Posterior vena cava (tissue), 2 donors: ENCODE data around the gene SIX3. TPM values are rescaled to one million over a fixed set of nuclear protein-coding genes. Genes with fewer than 3 reads are reported as not detected.

Experiments used
- DNase-seq: peaks from one replicate; pipeline ENCODE4 v3.0.0-alpha.2; 2020; ENCODE audit warnings: low spot score
- intact Hi-C, 2 donors: fragments of 100-400 bp; cut with DNase I; formaldehyde crosslinking; loops; one replicate each; pipeline versions ENCODE4 v1.14.1 to v1.14.2; 2022 to 2023
- total RNA-seq, 2 donors: library from RNA; stranded (reverse); fragmentation: NEBNext Ultra II Directional; extraction: Animal tissue kit (Norgen Biotek cat#: 25700); gene quantifications; one replicate each; pipeline ENCODE4 v1.2.1, GENCODE V29; 2021
- donor health status: DM: yes; HTN: yes; CAD: no.
- donor health status: DM: yes; HTN: yes; CAD: no.

SIX3 gene
- total RNA-seq, 2 donors from 2014 or later = not detected

DNA sequence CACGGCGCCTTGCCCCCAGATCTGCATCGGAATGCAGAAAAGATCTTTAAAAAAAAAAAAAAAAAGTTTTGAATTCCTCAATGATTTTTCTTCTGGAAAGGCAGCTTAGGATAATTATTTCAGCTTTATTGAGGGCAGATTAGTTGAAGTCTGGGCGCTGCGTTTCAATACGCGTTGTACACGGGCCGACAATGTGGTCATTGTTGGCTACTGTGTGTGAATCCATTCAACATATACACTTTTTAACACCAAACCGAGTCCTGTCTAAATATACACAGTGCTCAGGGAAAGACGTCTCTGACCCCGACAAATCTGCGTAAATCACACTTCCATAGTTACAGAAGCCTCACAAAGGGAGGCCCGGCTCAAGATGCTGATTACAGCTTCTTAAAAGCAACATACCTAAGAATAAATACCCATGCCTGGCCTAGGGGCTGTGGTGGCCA, 1.4 kb upstream of the SIX3 start:
- DNase-seq = no peak
- intact Hi-C loops = no loop called here

DNA sequence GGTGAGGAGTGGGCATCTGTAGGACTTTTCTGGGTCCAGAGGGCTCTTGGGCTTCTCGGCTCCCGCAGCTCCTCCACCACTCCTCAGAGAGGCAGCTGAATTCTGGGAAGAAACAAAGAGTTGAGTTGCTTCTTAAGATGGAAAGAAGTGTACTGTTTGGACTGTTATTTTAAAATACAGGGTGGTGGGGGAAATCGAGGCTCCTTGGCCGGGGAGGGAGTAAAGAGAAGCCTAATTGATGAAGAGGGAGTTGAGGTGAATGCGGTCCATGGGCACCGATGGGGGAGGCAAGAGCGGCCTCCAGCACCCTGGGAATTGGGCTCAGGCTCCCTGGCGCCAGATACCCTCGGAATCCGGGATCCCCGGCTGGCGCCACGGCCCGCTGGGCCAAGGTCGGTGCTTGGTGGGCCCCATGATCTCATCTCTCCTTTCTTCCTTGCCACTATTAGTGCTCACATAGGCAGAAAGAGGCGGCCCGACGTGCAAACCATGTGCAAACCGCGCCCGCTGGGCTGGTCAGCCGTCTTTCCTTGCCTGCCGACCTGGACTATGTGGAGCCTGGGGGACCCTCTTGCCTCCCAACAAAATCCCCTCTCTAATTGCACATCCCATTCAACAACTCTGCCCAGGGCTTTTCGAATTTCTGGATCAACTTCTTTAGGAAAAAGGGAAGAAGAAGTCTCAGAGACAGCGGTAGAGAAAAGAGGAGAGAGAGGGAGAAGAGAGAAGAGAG, 604 bp upstream of the SIX3 start:
- intact Hi-C loops = no loop called here
- DNase-seq = peak; percentile 78

DNA sequence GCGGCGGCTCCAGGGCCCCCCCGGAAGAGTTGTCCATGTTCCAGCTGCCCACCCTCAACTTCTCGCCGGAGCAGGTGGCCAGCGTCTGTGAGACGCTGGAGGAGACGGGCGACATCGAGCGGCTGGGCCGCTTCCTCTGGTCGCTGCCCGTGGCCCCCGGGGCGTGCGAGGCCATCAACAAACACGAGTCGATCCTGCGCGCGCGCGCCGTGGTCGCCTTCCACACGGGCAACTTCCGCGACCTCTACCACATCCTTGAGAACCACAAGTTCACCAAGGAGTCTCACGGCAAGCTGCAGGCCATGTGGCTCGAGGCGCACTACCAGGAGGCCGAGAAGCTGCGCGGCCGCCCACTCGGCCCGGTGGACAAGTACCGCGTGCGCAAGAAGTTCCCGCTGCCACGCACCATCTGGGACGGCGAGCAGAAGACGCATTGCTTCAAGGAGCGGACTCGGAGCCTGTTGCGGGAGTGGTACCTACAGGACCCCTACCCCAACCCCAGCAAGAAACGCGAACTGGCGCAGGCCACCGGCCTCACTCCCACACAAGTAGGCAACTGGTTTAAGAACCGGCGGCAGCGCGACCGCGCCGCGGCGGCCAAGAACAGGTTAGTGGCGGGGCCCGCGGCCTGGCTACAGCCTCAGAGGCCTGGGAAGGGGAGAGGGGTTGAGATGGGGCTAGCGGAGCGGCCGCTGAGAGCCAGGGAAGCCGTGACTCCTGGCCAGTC, 965 bp downstream of the SIX3 start:
- peak; percentile 80 for DNase-seq
- intact Hi-C loops = no loop called here

DNA sequence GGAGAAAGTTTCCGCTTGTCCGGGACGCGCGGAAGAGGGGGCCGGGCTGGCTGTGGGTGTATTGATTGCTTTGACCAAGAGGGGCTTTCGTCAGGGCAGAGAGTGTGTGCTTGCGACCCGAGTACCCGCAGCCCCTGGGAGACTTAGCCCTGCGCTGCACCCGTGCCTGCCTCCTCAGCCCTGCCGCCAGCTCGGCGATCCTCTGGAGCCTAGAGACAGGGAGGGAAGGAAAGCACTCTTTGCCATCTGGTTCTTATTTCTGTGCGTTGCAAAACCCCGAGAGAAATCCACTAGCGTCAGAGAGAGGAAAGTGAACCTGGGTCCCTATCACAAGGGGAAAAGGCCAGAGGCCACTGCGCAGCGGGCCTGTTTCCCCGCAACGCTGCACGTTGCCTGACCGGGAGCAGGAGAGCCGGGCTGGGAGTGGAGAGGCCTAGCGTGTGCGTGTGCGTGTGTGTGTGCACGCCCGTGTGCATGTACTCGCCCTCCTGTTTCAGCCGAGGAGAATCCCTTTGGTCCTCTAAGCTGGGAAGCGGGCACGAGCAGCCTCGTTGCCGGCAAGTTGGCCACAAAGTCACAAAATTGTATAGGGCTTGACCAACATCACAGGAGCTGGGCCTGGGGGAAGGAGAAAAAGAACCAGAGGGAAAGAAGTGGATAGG, 1.7 kb downstream of the SIX3 start:
- DNase-seq = peak; percentile 61
- intact Hi-C loops = no loop called here

DNA sequence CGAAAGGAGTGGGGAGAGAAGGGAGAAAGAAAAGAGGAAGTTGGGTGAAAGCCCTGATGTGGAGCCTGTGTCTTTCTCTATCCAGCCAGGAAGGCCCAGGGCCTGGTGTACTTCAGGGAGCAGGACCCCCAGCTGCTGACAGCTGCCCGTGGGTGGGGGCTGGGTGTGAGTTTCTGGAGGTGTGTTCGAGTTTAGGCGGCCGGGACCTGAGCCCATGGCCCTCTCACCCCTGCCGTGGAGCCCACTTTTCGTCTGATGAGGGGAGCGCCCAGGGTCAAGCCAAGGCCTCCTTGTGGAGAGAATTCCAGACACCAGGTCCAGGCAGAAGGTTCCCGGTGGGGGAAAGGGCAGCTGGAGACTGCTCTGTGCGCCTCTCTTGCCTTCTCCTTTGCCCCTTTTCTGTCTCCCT, 2.2 kb downstream of the SIX3 start:
- peak; percentile 61 for DNase-seq
- intact Hi-C loops = no loop called here

DNA sequence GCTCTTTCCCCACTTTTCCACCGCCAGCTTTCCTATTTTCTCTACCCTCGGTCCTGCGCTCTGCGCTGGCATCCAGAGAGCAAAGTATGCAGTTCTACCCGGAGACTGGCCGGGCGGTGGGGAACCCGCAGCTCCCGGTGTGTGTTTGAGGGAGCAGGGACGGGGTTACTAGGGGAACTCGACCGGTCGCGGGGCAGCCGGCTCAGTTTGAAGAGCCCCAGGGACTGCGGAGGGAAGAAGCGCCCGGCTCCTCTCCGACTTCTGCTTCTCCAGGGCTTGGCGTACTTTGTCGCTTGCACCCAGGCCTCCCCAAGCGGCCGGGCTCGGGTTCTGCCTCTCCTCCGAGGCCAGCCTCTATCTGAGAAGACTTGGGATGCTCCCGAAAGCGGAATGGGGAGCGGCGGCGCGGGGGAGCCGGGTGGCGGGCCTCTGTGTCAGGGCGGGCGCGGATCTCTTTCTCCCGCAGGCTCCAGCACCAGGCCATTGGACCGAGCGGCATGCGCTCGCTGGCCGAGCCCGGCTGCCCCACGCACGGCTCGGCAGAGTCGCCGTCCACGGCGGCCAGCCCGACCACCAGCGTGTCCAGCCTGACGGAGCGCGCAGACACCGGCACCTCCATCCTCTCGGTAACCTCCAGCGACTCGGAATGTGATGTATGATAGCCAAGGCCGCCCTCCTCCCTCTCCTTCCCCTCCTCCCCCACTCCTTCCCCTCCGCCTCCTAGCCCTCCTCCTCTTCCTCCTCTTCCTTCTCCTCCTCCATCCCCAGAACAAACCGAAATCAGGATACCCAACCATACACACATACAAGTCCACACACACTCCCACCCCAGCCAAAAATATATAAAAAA, 2.8 kb downstream of the SIX3 start:
- peak; percentile 82 for DNase-seq
- intact Hi-C loops = no loop called here

DNA sequence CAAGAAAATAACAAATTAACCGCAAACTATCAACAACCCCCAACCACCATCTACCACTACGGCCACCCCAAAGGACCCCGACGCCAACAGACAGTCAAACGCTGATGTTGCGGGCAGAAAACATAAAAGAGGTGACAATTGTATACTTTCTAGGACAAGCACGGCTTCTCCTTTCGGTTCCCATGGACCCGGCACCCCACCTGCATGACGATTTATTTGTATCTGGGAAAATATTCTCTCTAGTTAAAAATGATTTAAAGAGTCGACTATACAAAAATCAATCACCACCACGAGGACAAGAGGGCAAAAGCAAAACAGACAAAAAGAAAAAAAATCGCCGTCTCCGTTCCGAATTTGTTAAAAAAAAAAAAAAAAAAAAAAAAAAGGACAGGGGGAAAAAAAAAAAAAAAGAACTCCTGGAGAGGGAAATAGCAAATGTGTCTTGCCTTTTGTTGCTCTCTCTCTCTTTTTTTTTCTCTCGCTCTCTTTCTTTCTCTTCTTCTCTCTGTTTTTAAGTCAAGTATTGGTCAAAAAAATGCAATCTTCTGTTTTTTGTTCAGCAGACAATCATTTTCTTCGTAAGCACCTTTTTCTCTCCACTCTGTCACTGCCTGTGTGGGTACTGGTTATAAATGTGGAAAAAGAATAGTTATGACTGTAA, 3.6 kb downstream of the SIX3 start:
- intact Hi-C loops = loop anchor here in 1 of 2 donors (5.0 kb wide), 1 partner anchor 888 kb away; no protein-coding TSS in a partner anchor
- DNase-seq = peak; percentile 25

DNA sequence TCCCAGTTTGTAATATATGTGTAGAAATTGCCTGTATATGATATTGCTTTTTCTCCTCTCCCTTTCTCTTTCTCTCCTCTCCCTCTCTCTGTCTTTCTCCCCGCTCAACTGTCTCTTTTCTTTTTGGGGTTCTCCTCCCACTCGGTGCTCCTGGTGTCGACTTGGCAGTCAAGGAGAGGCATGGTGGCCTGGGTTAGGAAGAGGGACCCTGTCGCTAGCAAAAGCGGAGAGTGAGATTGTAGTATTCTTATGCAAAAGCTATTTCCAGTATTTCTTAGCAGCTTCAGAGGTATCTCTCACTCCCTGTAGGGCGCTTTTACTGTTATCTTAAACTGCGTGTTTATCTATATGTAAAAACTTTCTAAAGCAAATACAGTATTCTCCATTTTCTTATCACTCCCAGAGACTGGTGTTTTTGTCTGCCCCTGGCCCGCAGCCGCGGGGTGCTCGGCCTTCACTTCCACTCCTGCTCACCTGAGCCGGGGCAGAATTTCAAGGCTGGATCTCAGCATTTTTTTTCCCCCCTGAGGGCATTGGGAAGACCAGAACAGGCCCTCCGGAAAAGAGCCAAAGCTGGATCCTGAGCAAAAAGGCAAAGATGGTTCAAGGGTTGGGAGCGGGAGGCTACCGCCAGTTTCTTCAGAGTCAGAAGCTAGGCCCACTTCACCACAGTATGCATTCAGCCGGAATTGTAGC, 4.3 kb downstream of the SIX3 start:
- DNase-seq = peak; percentile 51
- intact Hi-C loops = loop anchor here in 1 of 2 donors (5.0 kb wide), 1 partner anchor 889 kb away; no protein-coding TSS in a partner anchor

DNA sequence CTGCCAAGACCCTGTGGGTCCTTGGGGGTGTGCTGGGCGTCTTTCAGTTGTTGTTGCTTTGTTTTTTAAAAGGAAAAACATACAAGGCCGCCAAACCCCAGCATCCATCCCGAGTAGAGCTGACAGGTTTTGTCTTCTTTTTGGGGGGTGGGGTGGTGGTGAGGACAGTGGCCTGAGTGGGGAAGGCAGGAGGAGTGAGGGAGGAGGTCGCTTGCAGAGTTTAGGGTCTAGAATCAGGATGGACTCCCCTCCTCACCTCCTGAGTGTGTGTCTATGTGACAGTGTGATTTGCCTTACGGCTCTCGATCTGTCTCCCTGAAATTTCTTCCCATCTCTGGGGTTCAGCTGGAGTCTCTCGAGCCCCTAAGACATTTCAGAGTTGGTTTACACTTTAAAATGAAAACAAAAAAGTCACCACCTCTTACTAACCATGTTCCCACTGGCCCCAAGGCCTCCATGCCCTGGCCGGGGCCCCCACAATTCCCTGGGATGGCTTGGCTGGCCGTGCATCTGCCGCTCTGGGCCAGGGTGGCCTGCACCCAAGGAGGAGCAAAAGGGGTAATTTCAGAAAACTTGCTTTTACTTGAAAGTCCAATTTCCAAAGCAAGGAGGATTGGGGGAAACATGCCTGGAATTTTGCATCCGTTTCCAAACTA, 5.0 kb downstream of the SIX3 start:
- DNase-seq = peak; percentile 44
- intact Hi-C loops = loop anchor here in 1 of 2 donors (5.0 kb wide), 1 partner anchor 889 kb away; no protein-coding TSS in a partner anchor

DNA sequence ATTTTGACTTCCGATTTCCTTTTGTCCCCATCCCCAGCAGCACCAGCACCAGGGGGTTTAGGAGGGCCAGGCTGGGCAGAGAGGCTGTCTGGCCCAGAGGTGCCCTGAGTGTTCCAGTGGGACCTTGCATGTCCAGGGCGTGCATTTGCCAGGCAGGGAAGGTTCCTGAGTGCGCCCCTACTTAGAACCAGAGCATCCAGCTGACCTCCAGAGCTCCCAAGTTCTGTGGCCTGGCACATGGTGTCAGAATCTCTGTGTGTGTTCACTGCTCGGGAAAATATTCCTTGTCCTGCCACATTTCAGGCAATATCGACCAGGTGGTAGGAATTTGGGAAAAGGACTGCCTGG, 5.5 kb downstream of the SIX3 start:
- intact Hi-C loops = loop anchor here in 1 of 2 donors (5.0 kb wide), 1 partner anchor 890 kb away; no protein-coding TSS in a partner anchor
- DNase-seq = peak; percentile 30

DNA sequence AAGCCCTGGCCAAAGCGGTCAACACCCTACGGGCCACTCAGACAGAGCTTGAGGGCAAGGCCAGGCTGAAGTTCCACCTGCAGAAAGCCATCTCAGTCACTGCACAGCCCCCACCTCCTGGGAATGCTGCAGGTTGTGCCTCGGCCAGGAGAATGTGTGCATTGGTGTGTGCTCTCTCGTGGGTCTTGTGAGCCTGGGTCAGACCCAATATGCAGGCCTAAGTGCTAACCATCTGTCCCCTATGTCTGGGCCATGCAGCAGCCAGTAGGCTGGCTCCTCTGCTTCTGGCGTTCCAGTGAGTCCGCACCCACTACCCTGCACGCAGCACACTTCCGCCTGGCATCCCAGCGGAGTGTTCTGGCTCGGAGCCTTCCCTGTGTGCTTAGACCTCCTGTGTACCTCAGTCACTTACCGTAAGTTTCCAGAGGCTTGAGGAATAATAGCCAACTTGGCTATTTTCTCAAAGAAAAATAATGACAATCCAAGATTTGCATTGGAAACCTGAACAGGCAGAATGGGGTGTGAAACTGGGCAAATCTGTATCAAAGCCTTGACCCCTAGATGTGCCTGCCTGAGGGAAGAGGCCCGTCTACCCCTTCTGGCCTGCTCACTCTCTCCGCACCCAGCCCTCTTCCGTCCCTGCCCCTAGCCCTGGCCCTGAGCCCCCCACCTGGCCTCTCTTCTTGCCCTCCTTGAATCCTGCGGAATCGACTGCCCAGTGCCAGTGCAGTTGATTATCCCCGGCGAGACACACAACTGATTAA, 7.2 kb downstream of the SIX3 start:
- peak; percentile 66 for DNase-seq
- intact Hi-C loops = loop anchor here in 1 of 2 donors (5.0 kb wide), 1 partner anchor 891 kb away; no protein-coding TSS in a partner anchor

DNA sequence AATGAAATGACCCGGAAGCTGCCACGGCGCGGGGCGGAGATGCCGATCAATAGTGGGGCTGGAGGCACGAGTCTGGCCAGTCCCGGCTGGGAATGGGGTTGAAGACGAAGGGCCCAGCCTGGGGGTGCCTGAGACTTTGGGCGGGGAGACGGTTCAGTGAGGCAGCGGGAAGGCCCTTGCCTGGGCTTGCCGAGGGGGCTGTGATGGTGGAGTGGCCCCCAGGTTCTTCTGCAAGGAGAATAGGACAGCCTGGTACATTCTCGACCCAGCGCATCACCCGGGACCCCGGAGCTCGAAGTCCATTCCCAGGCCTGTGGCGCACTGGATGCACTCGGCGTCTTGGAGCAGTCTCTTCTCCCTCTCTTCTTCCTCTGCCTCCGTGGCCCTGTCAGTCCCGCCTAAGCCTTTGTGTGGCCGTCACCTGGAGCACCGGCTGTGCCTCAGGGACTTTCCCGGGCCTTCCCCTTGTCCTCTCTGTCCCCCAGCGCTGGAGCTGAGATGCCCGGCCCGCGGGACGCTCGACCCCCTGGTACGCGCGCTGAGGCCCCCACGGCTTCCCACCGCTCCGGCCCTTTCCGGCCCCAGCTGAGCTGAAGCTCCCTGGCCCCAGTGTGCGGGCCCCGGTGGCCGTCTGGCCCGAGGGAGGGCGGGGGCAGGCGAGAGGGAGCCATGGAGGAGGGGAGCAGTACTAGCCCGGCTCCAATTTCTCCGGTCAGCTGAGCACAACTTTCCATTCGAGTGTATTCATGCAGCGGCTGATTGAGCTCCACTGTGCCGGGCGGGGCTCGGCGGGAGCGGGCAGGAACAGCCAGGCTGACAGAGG, 8.0 kb downstream of the SIX3 start:
- intact Hi-C loops = loop anchor here in 1 of 2 donors (5.0 to 10.0 kb wide), 2 partner anchors 465 to 892 kb away; no protein-coding TSS in a partner anchor
- peak; percentile 78 for DNase-seq

DNA sequence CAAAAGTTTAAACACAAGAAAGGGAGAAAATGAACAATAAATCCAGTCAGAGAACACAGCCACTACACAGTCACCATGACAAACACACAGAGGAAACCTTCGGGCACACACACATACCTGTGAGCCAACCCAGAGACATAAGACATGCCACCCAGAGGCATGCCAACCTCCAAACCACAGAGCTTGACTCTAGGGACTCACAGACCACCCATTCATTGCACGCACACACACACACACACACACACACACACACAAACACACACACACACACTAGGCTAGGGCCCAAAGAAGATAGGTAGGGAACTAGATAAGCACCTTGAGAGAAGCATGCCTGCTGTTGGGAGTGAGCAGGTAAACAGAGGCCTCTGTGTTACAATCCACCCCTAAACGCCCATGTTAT, 9.1 kb downstream of the SIX3 start:
- intact Hi-C loops = loop anchor here in 1 of 2 donors (10.0 kb wide), 1 partner anchor 466 kb away; no protein-coding TSS in a partner anchor

DNA sequence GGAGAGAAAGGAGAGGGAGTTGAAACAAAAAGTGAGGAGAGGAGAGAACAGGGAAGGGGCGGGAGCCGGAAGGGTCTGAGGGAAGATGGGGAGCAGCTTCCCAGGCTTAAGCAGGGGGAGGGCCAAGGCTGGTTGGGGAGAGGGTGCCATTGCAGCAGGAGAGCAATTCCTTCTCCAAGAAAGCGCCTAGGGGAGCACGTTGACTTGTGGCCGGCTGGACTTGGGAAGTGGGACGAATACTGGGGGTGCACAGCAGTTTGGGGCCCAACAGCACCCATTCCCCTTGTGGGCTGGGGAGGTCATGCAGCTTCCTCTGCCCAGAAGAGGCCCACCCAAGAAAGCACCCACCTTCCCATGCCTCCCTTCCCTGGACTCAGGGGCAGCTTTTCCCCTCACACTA, 9.6 kb downstream of the SIX3 start:
- no peak for DNase-seq
- intact Hi-C loops = loop anchor here in 1 of 2 donors (10.0 kb wide), 1 partner anchor 466 kb away; no protein-coding TSS in a partner anchor

More for the DNA sequence above, 9.1 kb downstream of the SIX3 start:
- DNase-seq = no peak

DNA sequence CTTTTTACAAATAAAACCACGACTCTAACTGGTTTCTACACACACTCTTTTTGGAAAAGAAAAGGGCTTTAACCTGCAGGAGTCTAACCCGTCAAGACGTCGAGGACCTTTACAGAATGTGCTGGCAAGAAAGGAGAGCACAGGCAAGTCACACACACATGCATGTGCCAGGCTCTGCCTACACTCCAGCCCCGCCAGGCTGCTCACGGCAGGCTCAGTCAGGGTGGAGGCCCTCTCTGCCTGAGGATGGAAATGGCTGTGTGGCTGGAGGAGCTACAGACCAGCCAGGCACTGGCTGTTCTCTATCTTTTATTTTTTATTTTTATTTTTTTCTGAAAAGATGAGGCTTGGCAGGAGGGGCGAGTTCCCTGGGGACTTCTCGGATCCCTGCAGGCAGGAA, 10.2 kb downstream of the SIX3 start:
- intact Hi-C loops = loop anchor here in 1 of 2 donors (10.0 kb wide), 1 partner anchor 467 kb away; no protein-coding TSS in a partner anchor

More for the DNA sequence above, 10.2 kb downstream of the SIX3 start:
- no peak for DNase-seq
